B cell (primary cell): ENCODE data around the gene TTC21B.

Experiments
- EZH2 ChIP-seq: IDR thresholded peaks from 2 replicates; pipeline ENCODE4 v1.6.1; 2012; ENCODE audit warnings: borderline replicate concordance, low read depth, mild to moderate bottlenecking, moderate library complexity, low read length; ENCODE audit not compliant: insufficient read depth, poor library complexity, severe bottlenecking
- TF ChIP-seq, protein P1 (sequence below): fragments of 200-600 bp; IDR thresholded peaks from one replicate; pipeline ENCODE4 v1.8.0; 2022; ENCODE audit warnings: antibody characterized with exemption, mild to moderate bottlenecking

DNA sequence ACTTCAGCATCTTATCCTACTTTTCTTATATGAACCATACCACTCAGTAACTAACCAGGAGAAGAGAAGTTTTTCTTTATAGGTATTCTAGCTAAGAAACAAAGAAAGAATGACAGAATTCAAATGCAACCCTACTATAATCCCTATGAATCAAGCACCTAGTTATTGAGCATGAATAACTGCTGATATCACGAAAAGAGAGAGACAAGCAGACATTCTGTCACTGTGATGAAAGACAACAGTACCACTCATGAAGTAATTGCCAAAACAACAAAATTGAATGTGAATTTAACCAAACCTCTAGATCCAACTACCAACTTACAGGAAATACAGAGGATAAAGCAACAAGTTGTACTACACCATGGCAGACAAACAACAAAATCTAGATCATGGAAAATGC, 15.3 kb downstream of the TTC21B start:
- TF ChIP-seq, protein P1, sequence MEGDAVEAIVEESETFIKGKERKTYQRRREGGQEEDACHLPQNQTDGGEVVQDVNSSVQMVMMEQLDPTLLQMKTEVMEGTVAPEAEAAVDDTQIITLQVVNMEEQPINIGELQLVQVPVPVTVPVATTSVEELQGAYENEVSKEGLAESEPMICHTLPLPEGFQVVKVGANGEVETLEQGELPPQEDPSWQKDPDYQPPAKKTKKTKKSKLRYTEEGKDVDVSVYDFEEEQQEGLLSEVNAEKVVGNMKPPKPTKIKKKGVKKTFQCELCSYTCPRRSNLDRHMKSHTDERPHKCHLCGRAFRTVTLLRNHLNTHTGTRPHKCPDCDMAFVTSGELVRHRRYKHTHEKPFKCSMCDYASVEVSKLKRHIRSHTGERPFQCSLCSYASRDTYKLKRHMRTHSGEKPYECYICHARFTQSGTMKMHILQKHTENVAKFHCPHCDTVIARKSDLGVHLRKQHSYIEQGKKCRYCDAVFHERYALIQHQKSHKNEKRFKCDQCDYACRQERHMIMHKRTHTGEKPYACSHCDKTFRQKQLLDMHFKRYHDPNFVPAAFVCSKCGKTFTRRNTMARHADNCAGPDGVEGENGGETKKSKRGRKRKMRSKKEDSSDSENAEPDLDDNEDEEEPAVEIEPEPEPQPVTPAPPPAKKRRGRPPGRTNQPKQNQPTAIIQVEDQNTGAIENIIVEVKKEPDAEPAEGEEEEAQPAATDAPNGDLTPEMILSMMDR = no peak
- no peak for TF ChIP-seq EZH2
